PFSK-1 (cell line): ENCODE results near the gene ZNF581.

Experiments used
- FOXP2 ChIP-seq: optimal IDR thresholded peaks from 2 replicates; pipeline ENCODE3; 2011; ENCODE audit warnings: borderline replicate concordance, control low read depth, inconsistent platforms; ENCODE audit not compliant: insufficient read depth; ENCODE audit errors: extremely low read length, extremely low read depth
- POLR2AphosphoS5 ChIP-seq: IDR thresholded peaks from 2 replicates; pipeline ENCODE4 v1.6.1; 2012; ENCODE audit warnings: low read depth, mild to moderate bottlenecking, control low read depth, low read length, moderate library complexity
- REST ChIP-seq, 2 experiments: IDR thresholded peaks; 2 replicates each; pipeline versions ENCODE4 v1.6.1 to v1.8.0; 2011 to 2012; ENCODE audit warnings: low read depth in 2 of 2, low read length in 2 of 2, control low read depth in 1 of 2, inconsistent platforms in 1 of 2, mild to moderate bottlenecking in 1 of 2, moderate library complexity in 1 of 2; ENCODE audit not compliant: insufficient read depth in 1 of 2
- SIN3A ChIP-seq: IDR thresholded peaks from 2 replicates; pipeline ENCODE4 v1.6.1; 2012; ENCODE audit warnings: mild to moderate bottlenecking, low read length, moderate library complexity, borderline replicate concordance; ENCODE audit not compliant: insufficient read depth
- TAF1 ChIP-seq: IDR thresholded peaks from 2 replicates; pipeline ENCODE4 v1.6.1; 2012; ENCODE audit warnings: low read length, control low read depth, borderline replicate concordance; ENCODE audit not compliant: insufficient read depth

- TF ChIP-seq SIN3A (no peak), REST (IDR thresholded peaks at IDR 0.05; ENCODE audit: insufficient read depth in 1 of 2, low read depth in 2 of 2, low read length in 2 of 2) (no peak), TAF1 (no peak), POLR2AphosphoS5 (no peak), FOXP2 (no peak)
Observed at GRCh38 chr19:55611300-55611982, 32.0 kb upstream of the ZNF581 start.
